Measurements from ENCODE around the gene CWH43.
"Not testable (repeated sequence)": the region's sequence is repeated elsewhere in the genome, so short reads cannot be mapped to it uniquely, and the experiment has no call there.

Gene CWH43

DNA sequence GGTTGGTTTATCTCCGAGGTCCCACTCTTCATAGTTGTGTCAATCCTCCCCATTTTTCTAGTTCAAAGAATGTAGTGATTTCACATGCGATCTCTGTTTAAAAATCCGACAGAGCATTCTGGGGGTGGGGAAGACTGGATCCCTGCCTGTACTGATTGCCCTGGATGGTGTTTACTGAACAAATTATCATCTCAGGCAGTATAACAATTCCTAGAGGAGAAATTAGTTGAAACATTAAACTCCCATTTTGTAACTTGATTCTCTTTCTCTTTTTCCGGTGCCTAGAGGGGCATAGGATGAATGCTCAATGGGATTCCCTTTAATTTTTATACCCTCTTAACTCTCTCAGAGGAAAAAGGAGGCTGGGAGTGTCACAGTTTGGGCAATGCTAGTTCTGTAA is 10.0 kb upstream of the CWH43 start:
- DNase-seq (ENCODE audit: low read depth): no peak

DNA sequence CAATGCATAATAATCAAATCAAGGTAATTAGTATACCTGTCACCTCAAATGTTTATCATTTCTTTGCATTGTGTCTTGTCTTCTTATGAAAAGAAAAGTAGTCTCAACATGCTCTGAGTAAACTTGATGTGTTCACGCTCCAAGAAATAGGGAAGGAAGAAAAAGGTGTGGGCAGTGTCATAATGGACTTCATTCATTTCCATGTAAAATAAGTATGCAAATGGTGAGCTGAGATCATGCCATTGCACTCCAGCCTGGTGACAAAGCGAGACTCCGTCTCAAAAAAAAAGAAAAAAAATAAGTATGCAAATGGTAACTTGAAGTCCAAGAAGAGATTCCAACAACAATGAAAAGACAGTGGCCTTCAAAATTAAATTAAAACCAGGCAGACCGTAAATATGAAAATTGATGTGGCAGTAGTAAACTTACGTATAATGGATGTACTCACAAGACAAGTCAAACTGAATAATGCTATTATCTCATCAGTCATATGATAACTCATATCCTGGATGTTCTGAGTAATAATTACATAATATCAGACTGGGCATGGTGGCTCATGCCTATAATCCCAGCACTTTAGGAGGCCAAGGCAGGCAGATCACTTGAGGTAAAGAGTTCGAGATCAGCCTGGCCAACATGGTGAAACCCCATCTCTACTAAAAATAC is 6.0 kb upstream of the CWH43 start:
- no peak for DNase-seq (ENCODE audit: low read depth)

DNA sequence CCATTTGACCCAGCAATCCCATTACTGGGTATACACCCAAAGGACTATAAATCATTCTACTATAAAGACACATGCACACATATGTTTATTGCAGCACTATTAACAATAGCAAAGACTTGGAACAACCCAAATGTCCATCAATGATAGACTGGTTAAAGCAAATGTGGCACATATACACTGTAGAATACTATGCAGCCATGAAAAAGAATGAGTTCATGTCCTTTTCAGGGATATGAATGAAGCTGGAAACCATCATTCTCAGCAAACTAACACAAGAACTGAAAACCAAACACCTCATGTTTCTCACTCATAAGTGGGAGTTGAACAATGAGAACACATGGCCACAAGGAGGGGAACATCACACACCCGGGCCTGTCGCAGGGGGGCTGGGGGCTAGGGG is 2.1 kb upstream of the CWH43 start:
- DNase-seq (ENCODE audit: low read depth): not testable (repeated sequence)

DNA sequence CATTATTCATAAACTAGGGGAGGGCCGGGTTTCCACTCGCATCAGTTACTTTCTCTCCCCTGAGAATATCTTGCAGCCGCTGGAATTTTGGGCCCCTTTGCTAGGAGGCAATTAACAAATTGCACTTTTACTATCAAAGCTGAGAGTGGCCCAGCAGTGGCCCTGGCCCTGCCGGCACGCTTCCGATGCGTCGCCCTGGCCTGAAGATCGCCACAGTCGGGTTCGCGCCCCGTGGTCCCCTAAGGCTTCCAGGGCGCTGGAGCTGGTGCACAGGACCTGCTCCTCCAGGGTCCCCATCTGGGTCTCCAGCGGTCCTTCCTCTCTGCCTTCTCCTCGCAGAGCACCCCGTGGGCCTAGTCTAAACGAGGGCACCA is 486 bp upstream of the CWH43 start:
- no peak for DNase-seq (ENCODE audit: low read depth)

DNA sequence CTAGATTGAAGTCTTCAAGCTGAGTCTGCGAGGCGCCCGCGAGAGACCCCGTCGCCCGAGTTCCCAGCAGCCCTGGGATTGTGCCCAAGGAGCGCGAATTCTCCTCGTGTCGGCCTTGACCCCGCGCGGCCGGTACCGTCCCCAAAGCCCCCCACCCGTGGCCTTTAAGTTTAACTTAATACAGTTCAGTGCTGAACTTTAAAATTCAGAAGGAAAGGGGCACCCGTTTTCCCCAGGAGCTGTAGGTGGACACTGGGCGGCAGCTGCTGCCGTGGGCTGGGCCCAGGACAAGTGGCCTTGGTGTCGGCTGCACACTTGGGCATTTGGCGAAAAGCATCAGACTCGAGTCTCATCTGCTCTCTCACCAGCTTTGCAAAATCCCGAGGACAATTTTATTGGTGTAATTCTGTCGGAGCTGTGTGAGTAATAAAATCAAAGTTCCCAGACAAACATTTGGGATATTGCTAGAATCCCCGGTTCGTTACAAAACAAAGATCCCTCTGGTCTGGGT is 634 bp downstream of the CWH43 start:
- no peak for DNase-seq (ENCODE audit: low read depth)

DNA sequence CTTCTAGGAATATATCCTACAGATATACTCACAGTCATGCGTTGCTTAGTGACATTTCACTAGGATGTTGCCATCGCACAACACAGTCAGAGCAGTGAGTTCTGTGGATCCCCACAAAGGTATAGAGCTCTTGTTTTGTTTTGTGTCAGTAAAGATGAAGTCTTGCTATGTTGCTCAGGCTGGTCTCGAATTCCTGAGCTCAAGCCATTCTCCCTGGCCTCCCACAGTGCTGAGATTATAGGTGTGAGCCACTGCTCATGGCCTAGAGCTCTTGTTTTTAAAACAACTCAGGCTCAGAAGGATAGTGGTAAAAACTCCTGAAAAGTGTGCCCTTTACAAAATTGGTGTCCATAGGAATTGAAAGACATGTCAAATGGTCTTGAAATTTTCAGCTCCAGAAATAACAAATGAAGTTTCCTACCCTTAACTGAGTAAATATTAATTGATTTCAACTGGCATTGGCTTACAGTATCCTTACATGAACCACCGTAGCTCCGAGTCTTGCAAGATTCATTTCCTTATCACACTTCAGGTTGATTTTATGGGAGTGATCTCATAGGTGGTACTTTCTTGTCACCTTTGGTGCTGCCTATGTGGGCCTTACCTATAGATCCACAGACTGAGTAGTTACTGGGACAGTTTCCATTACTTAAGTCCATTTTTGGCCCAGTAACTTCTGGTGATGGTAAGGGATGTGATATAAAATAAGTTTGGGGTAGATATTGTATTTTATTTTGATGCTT is 3.6 kb downstream of the CWH43 start:
- no peak for DNase-seq (ENCODE audit: low read depth)

DNA sequence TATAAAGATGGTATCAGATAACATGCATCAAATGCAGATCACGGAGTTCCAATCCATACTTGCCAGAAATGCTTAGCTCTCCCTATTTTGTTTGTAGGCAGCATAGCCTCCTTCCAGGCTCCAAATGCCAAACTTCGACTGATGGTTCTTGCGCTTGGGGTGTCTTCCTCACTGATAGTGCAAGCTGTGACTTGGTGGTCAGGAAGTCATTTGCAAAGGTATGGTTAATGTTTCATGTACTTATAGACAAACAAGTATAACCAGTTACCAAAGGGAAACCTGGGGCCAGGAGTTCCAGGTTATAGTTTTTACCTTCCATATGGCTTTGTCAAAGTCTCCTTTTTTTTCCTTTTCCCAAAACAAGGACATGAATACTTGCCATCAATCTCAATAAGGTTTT is 5.3 kb downstream of the CWH43 start:
- no peak for DNase-seq (ENCODE audit: low read depth)

DNA sequence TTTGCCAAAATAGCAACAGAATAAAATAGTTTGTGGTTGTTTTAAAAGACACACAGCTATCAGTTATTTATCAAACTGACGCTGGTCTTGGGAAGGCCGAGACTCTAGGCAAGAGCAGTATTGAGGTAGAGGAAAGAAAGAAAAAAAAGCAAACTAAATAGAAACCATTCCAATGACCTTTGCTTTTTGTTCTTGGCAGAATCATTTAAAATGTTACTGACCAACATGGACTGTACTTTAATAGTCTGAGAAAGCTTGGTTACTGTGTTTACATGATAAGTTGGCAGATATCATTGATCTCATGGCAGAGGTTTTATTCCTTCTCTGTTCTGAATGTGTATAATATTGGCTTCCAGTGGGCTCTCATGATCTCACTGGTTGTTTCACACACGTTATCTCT is 11.9 kb downstream of the CWH43 start:
- no peak for DNase-seq (ENCODE audit: low read depth)

DNA sequence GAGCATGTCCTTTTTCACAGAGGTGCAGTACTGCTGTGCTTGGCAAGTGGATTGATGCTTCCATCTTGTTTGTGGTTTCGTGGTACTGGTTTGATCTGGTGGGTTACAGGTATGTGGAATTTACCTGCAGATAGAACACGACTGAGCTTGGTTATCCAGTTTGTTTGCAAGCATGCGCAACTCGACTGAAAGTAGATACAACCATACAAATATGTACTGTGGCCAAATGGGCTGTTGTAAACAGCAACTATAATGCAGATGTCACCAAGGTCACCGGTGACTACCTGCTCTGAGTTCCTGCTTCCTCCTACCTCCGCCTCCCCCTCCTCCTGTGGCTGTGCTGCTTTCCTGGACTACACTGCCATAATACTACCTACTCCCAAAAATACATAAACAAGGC is 12.4 kb downstream of the CWH43 start:
- no peak for DNase-seq (ENCODE audit: low read depth)

DNA sequence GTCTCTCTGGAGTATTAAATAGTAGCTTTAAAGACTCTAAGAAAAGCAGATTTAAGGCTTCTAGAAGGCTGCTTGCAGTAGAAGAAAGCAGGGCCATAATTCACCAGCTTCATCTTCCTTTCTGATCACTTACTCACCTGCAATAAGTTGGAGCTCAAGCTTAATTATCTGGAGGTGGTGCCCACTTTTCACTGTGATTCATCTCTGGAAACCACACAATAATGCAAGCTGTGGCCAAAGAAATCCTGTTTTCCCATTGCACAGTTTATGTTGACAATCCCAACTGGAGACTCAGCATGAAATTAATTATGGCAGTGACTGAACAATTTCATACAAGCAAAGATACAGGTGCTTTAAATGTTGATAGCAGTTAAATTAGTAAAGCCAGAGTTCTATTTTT is 14.7 kb downstream of the CWH43 start:
- DNase-seq (ENCODE audit: low read depth): no peak

DNA sequence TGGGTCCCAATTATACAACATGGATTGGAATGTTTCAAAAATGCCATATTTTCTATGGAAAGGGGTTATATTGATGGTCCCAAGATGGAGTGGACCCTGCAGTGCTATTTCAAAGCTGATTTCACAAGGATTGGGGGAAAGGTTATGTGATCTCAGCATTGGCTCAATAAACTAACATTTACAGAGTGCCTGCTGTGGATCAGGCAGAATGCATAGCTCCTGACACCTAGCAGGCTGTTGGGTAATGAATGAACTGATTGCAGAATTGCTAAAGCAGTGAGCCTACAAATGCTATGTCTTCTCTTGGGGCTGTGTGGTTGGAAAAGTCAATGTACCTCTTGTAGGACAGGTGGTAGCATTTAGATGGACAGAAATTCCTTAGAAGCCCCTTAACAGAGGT is 16.9 kb downstream of the CWH43 start:
- DNase-seq (ENCODE audit: low read depth): no peak

DNA sequence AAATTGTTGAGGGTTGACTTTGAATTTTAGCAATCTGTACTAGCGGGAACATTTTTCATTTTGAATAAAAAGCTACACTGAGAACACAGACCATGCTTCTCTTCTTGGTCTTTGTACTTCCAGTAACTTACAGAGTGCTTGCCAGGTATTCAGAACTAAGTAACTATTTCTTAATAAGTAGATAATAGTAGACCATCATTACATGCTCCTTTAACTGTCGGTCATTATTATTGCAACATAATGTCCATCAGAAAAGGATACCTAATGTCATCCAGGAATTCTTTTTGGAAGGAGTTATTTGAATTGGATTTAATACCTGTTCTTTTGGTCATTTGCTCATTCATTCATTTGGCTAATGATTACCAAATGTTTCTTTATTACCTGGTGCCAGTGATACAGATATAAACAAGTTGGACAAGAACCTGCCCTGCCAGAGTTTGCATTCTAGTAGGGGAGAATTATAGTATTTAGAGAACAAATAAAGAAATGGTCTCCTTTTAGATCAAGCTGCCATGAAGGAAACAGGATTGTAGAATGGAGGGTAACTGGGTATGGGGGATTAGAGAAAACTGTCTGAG is 32.7 kb downstream of the CWH43 start:
- DNase-seq (ENCODE audit: low read depth): no peak

DNA sequence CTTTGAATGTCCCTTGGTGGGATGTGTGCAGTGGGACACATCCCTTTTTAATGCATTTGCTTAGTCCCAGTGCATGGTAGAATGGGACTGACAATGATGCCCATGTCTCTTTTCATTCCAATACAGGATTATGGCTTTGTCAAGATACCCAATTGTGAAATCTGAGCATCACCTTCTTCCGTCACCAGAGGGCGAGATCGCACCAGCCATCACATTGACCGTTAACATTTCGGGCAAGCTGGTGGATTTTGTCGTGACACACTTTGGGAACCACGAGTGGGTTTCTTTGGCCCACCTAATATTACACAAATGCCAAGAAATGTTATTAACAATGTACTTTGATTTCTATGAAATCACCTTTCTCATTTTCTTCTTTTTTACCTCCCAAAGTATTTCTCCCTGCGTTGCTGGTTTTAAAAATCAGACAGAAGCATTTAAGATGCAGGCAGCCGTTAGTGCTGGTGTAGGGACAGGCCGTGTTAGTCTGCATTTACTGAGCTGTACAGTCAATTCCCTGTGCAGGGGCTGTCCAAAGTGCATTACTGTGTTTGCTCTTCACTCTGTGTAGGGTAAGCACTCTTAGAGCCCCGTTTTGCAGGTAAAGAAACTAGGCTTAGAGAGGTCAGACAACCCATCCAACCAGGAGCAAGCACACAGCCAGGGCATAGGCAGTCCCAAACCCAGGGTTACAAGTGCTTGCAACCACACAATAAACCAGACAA is 46.5 kb downstream of the CWH43 start:
- no peak for DNase-seq (ENCODE audit: low read depth)

DNA sequence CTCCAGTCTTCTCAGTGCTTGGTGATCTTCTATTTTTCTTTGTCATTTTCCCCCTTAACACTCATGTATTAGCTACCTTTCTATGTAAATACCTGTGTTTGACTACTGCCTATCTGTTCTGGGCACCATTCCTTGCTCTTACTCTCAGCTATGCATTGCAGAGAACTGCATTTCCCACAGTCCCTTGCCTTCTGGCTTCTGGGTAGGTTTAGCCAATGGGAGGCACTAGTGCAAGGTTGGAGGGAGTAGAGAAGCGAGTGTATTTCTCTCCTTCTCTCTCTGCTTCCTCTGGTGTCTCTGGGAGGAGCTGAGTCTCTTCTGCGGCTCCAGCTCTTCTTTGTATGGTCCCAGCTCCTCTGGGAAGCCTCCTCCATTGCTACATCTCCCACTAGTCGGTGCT is 50.5 kb downstream of the CWH43 start:
- no peak for DNase-seq (ENCODE audit: low read depth)

DNA sequence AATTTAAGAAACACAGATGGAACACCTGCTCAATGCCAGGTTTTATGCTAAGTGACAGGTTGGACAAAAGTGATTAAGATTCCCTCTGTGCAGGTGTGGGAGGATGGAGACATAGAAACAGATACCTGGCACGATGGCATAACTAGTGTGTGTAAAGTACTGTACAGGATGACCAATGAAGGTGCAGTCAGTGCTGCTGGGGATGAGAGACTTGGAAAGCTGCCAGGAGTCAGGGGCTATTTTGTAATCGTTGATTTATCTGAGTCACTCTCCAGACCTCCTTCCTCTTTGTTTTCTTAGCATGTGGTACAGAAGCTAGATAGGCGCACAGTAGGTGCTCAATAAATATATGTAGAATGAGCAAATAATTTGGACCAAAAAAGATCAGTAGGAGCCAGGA is 58.2 kb downstream of the CWH43 start:
- DNase-seq (ENCODE audit: low read depth): no peak

DNA sequence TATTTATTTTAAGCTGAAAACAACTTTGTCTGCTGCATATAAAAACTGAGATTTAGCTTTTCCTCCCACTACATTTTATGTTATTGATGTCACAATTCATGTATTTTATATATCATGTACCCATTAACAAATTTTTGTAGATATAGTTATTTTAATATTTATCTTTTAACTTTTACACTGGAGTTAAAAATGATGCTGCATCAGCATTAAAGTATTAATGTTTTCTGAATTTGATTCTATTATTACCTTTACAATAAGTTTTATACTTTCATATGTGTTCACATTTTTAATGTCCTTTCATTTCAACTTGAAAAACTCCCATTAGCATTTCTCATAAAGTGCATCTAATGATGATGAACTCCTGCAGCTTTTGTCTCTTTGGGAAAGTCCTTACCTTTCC is 72.2 kb downstream of the CWH43 start:
- no peak for DNase-seq (ENCODE audit: low read depth)

DNA sequence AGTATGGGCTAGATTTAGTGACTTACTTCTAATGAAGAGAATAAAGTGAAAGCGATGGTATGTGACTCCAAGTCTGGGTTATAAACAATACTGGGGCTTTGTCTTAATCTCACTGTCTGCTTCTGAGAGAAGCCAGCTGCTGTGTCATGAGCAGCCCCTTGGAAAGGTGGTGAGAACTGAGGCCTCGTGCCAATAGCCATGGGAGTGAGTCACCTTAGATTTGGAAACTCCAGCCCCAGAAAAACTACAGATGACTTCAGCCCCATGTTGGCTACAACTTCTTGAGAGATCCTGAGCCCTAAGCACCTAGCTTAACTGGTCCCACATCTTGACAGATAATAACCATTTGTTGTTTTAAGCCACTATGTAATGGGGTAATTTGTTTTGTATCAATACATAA is 77.6 kb downstream of the CWH43 start:
- no peak for DNase-seq (ENCODE audit: low read depth)

DNA sequence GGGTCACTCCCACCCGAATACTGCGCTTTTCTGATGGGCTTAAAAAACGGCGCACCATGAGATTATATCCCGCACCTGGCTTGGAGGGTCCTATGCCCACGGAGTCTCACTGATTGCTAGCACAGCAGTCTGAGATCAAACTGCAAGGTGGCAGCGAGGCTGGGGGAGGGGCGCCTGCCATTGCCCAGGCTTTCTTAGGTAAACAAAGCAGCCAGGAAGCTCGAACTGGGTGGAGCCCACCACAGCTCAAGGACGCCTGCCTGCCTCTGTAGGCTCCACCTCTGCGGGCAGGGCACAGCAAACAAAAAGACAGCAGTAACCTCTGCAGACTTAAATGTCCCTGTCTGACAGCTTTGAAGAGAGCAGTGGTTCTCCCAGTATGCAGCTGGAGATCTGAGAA is 86.1 kb downstream of the CWH43 start:
- DNase-seq (ENCODE audit: low read depth): not testable (repeated sequence)

DNA sequence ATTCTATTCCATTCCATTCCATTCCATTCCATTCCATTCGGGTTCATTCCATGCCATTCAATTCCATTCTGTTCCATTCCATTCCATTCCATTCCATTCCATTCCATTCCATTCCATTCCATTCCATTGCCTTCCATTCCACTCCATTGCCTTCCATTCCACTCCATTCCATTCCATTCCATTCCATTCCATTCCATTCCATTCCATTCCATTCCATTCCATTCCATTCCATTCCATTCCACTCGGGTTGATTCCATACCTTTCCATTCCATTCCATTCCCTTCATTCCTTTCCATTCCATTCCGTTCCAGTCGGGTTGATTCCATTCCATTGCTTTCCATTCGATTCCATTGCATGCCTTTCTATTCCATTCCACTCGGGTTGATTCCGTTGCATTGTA is 105.8 kb downstream of the CWH43 start:
- DNase-seq (ENCODE audit: low read depth): not testable (repeated sequence)

DNA sequence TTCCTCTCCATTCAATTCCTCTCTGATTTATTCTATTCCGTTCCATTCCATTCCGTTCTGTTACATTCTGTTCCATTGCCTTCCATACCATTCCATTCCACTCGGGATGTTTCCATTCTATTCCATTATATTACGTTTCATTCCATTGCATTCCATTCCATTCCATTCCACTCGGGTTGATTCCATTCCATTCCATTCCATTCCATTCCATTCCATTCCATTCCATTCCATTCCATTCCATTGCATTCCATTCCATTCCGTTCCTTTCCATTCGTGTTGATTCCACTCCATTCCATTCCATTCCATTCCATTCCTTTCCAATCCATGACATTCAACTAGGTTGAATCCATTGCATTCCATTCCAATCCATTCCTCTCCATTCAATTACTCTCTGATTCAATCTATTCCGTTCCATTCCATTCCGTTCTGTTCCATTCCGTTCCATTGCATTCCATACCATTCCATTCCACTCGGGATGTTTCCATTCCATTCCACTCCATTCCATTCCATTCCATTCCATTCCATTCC is 106.6 kb downstream of the CWH43 start:
- DNase-seq (ENCODE audit: low read depth): not testable (repeated sequence)

DNA sequence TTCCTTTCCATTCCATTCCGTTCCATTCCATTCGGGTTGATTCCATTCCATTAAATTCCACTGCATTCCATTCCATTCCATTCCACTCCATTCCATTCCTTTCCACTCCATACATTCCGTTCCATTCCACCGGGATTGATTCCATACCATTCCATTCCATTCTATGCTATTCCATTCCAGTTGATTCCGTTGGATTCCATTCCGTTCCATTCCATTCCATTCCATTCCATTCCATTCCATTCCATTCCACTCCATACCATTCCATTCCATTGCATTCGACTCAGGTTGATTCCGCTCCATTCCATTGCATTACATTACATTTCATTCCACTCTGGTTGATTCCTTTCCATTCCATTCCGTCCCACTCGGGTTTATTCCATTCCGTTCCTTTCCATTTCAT is 110.1 kb downstream of the CWH43 start:
- DNase-seq (ENCODE audit: low read depth): not testable (repeated sequence)

DNA sequence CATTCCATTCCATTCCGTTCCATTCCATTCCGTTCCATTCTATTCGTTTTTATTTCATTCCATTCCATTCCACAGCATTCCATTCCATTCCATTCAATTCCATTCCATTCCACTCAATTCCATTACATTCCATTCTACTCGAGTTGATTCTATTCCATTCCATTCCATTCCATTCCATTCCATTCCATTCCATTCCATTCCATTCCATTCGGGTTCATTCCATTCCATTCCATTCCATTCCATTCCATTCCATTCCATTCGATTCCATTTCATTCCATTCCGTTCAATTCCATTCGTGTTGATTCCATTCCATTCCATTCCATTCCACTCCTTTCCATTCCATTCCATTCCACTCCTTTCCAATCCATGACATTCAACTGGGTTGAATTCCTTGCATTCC is 110.6 kb downstream of the CWH43 start:
- not testable (repeated sequence) for DNase-seq (ENCODE audit: low read depth)

DNA sequence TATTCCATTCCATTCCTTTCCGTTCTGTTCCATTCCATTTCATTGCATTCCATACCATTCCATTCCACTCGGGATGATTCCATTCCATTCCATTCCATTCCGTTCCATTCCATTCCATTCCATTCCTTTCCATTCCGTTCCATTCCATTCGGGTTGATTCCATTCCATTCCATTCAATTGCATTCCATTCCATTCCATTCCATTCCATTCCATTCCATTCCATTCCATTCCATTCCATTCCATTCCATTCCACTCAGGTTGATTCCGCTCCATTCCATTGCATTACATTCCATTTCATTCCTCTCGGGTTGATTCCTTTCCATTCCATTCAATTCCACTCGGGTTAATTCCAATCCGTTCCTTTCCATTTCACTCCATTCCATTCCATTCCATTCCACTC is 111.0 kb downstream of the CWH43 start:
- DNase-seq (ENCODE audit: low read depth): not testable (repeated sequence)

Data from non-pigmented ciliary epithelial cell (primary cell).